Measurements from ENCODE around the gene ZNF687. TPM values are rescaled to one million over a fixed set of nuclear protein-coding genes. Genes with fewer than 3 reads are reported as not detected.
A peak's percentile ranks its signal among the peaks of the same experiment; 100 is the strongest.

Gene ZNF687
- total RNA-seq, 2 experiments from 2014 or later: 20.9 to 31.6 TPM

DNA sequence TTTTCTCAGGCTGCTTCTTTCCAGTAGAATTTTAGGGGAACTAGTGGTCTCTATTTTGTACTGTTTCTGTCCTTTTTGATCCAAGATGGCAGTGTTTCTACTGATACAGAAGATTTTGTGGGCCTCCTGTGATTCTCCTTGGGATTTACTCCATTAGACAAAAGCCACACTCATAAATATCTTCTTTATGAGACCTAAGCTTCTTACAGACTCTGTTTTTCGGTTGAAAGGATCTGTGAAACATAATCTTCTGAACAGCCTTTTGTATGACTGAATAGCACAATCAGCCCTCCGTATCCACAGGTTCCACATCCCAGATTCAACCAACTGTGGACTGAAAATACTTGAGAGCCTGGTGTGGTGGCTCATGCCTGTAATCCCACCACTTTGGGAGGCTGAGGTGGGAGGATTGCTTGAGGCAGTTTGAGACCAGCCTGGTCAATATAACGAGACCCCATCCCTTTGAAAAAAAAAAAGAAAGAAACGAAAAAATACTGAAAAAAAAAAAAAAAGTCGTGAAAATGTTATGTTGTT, 38.3 kb upstream of the ZNF687 start:
- no peak overlapping the region for H3K4me2 ChIP-seq (ENCODE audit: low read length)
- H3K36me3 ChIP-seq (ENCODE audit: insufficient read depth, low read length): peaks cover 98% of the 10 kb centered on the region
- intact Hi-C loops (cut with micrococcal nuclease; ENCODE audit: unreplicated experiment): no loop called here
- BruUV-seq (replicated peaks): no TSS peak
- TF ChIP-seq CTCF (conservative IDR thresholded peaks at IDR 0.05; ENCODE audit: low read length): no peak
- no peak for TF ChIP-seq EZH2phosphoT487 (IDR thresholded peaks at IDR 0.05; ENCODE audit: borderline replicate concordance, low read depth, low read length)
- no peak overlapping the region for H2AFZ ChIP-seq (ENCODE audit: low read length)
- no peak for DNase-seq (ENCODE audit: low spot score)
- POLR2A ChIA-PET: interaction anchor here (0.7 kb wide), 1 partner anchor 96 kb away, joined by 5 read pairs; no protein-coding TSS in a partner anchor
- H3K79me2 ChIP-seq (ENCODE audit: insufficient read depth, low read depth, low read length): no peaks in the 10 kb centered on the region
- no peaks in the 10 kb centered on the region for H4K20me1 ChIP-seq (ENCODE audit: insufficient read depth, low read length)
- H3K4me1 ChIP-seq (ENCODE audit: insufficient read depth, low read length, poor library complexity, severe bottlenecking): no peaks in the 10 kb centered on the region
- CTCF ChIA-PET (ENCODE audit: unreplicated experiment): no interaction called here
- no peak overlapping the region for H3K4me3 ChIP-seq (ENCODE audit: low read depth, low read length, poor library complexity, severe bottlenecking)
- H3K9me3 ChIP-seq (ENCODE audit: low read length): no peaks in the 10 kb centered on the region
- no peaks in the 10 kb centered on the region for H3K9me2 ChIP-seq (ENCODE audit: insufficient read depth, low read length)
- H3K27ac ChIP-seq (ENCODE audit: low read depth, low read length, poor library complexity, severe bottlenecking): no peak overlapping the region

GRCh38 chr1:151246786-151247185, 35.3 kb upstream of the ZNF687 start:
- no TSS peak for BruUV-seq (replicated peaks)
- no peaks in the 10 kb centered on the region for H3K9me2 ChIP-seq (ENCODE audit: insufficient read depth, low read length)
- peaks cover 87% of the 10 kb centered on the region for H3K36me3 ChIP-seq (ENCODE audit: insufficient read depth, low read length)
- no peaks in the 10 kb centered on the region for H3K79me2 ChIP-seq (ENCODE audit: insufficient read depth, low read depth, low read length)
- no peak for TF ChIP-seq EZH2phosphoT487 (IDR thresholded peaks at IDR 0.05; ENCODE audit: borderline replicate concordance, low read depth, low read length)
- DNase-seq (ENCODE audit: low spot score): no peak
- H3K4me1 ChIP-seq (ENCODE audit: insufficient read depth, low read length, poor library complexity, severe bottlenecking): no peaks in the 10 kb centered on the region
- H3K4me3 ChIP-seq (ENCODE audit: low read depth, low read length, poor library complexity, severe bottlenecking): no peak overlapping the region
- POLR2A ChIA-PET: no interaction called here
- intact Hi-C loops (cut with micrococcal nuclease; ENCODE audit: unreplicated experiment): no loop called here
- no peak overlapping the region for H3K27ac ChIP-seq (ENCODE audit: low read depth, low read length, poor library complexity, severe bottlenecking)
- no peaks in the 10 kb centered on the region for H4K20me1 ChIP-seq (ENCODE audit: insufficient read depth, low read length)
- H3K9me3 ChIP-seq (ENCODE audit: low read length): no peaks in the 10 kb centered on the region
- CTCF ChIA-PET (ENCODE audit: unreplicated experiment): interaction anchor here (0.5 kb wide), 1 partner anchor 8 kb away, joined by 6 read pairs; the partner anchor contains the start of gene PSMD4
- no peak overlapping the region for H3K4me2 ChIP-seq (ENCODE audit: low read length)
- no peak overlapping the region for H2AFZ ChIP-seq (ENCODE audit: low read length)

DNA sequence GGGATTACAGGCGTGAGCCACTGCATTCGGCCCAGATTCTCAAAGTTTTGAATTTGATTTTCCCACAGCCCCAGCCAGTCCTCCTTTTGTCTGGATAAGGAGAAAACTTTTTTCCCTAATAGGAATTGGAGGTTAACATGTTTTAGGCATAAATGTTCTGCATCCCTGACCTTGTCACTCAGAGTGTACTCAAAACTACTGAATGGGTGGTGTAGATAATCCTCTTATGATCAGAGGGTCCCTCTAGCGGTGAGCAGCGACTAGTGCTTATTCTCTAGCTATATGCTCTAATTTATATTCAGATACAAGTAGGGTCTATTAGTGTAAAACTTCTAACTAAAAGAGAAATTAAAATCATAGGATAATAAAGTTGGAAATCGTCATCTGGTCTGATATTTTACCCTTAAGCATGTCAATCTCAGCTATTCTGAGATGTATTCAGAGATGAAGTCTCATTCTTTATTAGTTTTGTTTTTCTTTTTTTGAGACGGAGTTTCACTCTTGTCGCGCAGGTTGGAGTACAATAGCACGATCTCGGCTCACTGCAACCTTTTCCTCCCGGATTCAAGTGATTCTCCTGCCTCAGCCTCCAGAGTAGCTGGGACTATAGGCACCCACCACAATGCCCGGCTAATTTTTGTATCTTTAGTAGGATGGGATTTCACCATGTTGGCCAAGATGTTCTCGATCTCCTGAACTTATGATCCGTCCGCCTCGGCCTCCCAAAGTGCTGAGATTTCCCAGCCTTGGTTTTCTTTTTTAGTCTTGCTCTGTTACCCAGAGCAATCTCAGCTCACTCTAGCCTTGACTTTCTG, 30.2 kb upstream of the ZNF687 start:
- Histone ChIP-seq H3K4me2 (ENCODE audit: low read length) (no peak overlapping the region), H3K79me2 (ENCODE audit: insufficient read depth, low read depth, low read length) (peaks cover 19% of the 10 kb centered on the region), H3K27ac (ENCODE audit: low read depth, low read length, poor library complexity, severe bottlenecking) (no peak overlapping the region), H3K9me3 (ENCODE audit: low read length) (no peaks in the 10 kb centered on the region), H4K20me1 (ENCODE audit: insufficient read depth, low read length) (no peaks in the 10 kb centered on the region), H3K36me3 (ENCODE audit: insufficient read depth, low read length) (peaks cover 36% of the 10 kb centered on the region), H2AFZ (ENCODE audit: low read length) (no peak overlapping the region), H3K9me2 (ENCODE audit: insufficient read depth, low read length) (no peaks in the 10 kb centered on the region), H3K4me3 (ENCODE audit: low read depth, low read length, poor library complexity, severe bottlenecking) (no peak overlapping the region), H3K4me1 (ENCODE audit: insufficient read depth, low read length, poor library complexity, severe bottlenecking) (peaks cover 4% of the 10 kb centered on the region)
- no peak for TF ChIP-seq EZH2phosphoT487 (IDR thresholded peaks at IDR 0.05; ENCODE audit: borderline replicate concordance, low read depth, low read length)
- peak; percentile 98 for TF ChIP-seq CTCF (conservative IDR thresholded peaks at IDR 0.05; ENCODE audit: low read length)
- POLR2A ChIA-PET: interaction anchor here (0.6 to 0.9 kb wide), 4 partner anchors 23 to 223 kb away, joined by 3 to 4 read pairs (median 4); no protein-coding TSS in a partner anchor
- intact Hi-C loops (cut with micrococcal nuclease; ENCODE audit: unreplicated experiment): loop anchor here (1.0 kb wide), 1 partner anchor 56 kb away; no protein-coding TSS in a partner anchor
- DNase-seq (ENCODE audit: low spot score): peak; percentile 87
- CTCF ChIA-PET (ENCODE audit: unreplicated experiment): no interaction called here
- no TSS peak for BruUV-seq (replicated peaks)

Data from OCI-LY7 (cell line).